Measurements from ENCODE around the gene TEX13A.

The TEX13A gene

DNA sequence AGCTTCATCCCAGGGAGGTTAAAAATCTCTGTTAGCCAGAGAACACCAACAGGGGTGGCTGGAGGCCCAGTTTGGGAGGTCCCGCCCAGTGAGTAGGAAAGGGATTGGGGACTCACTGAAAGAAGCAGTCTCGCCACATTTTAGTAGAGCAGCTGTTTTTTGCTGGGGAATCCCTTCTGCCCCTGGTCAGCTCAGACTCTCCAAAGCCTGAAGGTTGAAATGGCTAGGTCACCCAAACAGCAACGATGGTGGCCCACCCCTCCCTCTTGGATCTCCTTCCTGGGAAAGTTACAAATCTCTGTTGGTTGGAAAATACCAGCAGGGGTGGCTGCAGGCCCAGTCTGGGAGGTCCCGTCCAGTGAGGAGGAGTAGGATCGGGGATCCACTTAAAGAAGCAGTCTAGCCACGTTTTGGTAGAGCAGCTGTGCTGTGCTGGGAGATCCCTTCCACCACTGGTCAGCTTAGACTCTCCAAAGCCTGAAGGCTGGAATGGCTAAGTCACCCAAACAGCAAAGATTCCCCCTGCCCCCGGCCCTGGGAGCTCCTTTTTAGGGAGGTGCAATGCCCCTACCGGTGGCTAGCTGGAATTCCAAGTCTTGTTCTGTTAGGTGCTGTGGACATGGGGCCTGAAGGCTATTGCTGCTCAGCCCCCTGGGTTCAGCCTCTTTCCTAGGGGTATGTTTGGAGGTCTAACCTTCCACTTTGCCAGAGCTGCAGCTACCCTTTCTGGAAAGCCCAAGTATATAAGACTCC lies 40.0 kb upstream of the TEX13A start:
- no peak for TF ChIP-seq CTCF (IDR thresholded peaks at IDR 0.05)

- TF ChIP-seq CTCF (IDR thresholded peaks at IDR 0.05): no peak
Measured at GRCh38 chrX:105241056-105241455, 20.6 kb upstream of the TEX13A start.

DNA sequence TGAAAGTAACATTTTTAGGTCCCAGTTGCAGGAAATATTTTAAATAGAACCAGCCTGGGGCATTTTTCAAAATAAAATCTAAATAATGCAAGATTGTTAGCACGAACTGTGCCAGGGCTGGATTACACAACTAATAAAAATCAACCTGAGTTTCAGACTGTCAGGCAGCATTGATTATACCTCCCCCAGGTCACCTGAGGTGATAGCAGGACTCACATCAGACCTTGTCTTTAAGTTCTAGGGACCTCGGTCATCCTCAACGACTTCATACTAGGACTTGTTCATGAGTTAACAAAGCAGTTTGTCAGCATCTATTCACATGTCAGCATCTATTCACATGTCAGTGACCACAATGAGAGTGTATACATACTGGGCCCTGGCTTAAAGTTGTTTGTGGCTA lies 8.7 kb upstream of the TEX13A start:
- no peak for TF ChIP-seq CTCF (IDR thresholded peaks at IDR 0.05)

DNA sequence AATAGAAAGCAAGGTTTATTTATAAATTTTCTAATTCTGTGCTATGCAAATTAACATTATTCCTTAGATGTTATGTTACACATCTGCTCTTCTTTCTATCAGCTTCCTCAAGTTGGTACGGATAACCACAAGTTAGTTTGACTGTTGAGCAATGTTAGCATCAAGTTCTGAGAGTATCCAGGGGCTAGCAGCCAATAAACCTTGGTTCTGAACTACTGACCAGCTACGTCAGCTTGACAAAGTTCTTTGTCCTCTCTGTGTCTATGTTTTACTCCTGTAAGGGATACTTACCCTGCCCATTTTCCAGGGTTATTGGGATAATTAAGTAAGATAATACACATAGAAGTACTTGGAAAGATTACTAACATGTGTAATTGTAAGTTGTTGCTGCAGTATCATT lies 8.1 kb upstream of the TEX13A start:
- TF ChIP-seq CTCF (IDR thresholded peaks at IDR 0.05): no peak

DNA sequence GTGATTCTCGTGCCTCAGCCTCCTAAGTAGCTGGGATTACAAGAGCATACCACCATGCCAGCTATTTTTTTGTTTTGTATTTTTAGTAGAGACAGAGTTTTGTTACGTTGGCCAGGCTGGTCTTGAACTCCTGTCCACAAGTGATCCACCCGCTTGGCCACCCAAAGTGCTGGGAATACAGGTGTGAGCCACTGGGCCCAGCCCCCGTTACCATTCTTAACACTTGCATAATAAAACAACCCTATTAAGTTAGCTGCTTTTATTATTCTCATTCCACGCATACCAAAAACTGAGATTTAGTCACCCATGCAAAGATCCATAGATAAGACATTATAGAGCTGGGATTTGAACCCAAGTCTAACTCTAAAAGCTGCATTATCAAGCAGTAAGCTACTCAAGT lies 6.0 kb upstream of the TEX13A start:
- TF ChIP-seq CTCF (IDR thresholded peaks at IDR 0.05): no peak

DNA sequence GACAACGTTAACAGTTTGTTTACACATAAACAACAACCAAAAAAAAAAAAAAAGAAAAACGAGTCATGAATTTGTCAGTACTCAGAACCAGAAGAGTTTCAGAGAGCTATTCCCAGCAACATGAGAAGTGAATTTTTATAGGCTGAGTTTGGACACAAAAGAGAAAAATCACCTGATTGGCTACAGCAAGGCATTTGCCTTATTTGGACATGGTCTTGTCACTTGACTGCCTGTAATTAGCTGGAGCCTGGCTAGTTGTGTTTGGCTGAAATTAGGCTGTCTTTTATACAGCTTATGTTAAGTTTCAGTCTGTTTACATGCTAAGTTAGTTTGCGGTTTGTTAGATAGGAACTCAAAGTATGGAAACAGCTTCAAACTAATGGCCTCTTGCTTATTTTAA lies 880 bp upstream of the TEX13A start:
- TF ChIP-seq CTCF (IDR thresholded peaks at IDR 0.05): no peak

DNA sequence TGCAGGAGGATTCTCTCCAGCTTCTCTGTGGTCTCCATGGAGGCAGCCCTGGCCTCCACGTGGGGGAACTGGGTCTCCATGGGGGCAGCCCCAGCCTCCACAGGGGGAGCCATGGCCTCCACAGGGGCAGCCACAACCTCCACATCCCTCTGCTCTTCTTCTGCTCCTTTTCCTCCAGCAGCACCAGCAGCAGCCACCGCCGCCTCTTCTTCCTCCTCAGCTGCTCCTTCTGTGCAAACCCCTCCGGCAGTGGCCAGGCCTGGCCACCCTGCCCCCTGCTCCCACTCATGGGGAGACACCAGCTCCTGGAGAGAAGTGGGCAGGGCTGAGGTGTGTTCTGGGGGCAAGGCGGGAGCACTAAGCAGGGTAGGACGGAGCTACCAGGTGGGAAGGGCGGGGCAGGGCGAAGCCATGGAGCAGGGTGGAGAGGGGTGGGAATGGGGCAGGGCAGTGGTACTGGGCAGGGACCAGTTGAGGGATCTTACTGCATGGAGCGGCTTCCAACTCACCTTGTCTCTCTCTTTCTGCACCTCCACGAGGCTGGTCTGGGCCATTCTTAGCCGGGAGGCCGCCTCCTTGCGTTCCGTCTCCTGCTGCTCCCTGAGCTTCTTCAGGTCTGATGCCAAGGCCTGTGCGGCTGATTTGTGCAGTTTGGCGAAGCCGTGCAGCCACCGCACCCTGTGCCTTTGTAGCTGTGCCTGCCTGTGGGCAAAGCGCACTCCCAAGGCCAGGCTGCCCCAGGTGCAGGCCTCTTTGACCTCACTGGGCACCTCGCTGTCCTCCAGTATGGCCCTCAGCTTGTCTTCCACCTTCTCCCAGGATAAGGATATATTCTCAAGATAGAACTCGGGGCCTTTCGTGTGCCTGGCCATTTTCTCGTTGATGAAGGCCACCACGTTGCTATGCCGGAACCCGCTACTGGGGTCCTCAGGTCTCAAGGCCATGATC lies 766 bp downstream of the TEX13A start:
- no peak for TF ChIP-seq CTCF (IDR thresholded peaks at IDR 0.05)

All from LNCAP (cell line).